CD14-positive monocyte (primary cell): ENCODE measurements around the gene NIN. TPM values are rescaled to one million over a fixed set of nuclear protein-coding genes. Genes with fewer than 3 reads are reported as not detected.
A peak's percentile ranks its signal among the peaks of the same experiment; 100 is the strongest.

Experiments
- DNase-seq, 3 donors: peaks; one replicate each; pipeline ENCODE4 v3.0.0-alpha.2; 2011 to 2022
- H2AFZ ChIP-seq: 2 replicates; pipeline ENCODE4 v1.6.0; 2012; ENCODE audit warnings: mild to moderate bottlenecking, low read depth, low read length, inconsistent platforms; ENCODE audit not compliant: insufficient read depth, poor library complexity, severe bottlenecking
- H3K27ac ChIP-seq, 2 donors: 1 replicate in 1 of 2; 2 replicates in 1 of 2; pipeline ENCODE4 v1.5.1; 2012 to 2013; ENCODE audit warnings: low read length in 2 of 2, control low read depth in 1 of 2, inconsistent platforms in 1 of 2, low read depth in 1 of 2, mild to moderate bottlenecking in 1 of 2
- H3K27me3 ChIP-seq, 2 donors: one replicate each; pipeline versions ENCODE4 v1.6.0 to v1.6.1; 2011 to 2013; ENCODE audit warnings: low read length in 2 of 2; ENCODE audit not compliant: control insufficient read depth in 2 of 2, insufficient read depth in 2 of 2
- H3K36me3 ChIP-seq, 2 donors: replicated peaks in 1 of 2; 1 replicate in 1 of 2; 2 replicates in 1 of 2; pipeline versions ENCODE4 v1.5.1 to v1.6.1; 2012 to 2013; ENCODE audit warnings: low read length in 2 of 2, control low read depth in 1 of 2, inconsistent platforms in 1 of 2, mild to moderate bottlenecking in 1 of 2; ENCODE audit not compliant: insufficient read depth in 2 of 2, control insufficient read depth in 1 of 2
- H3K4me1 ChIP-seq, 2 donors: 1 replicate in 1 of 2; 2 replicates in 1 of 2; pipeline versions ENCODE4 v1.5.1 to v1.6.1; 2012 to 2013; ENCODE audit warnings: low read length in 2 of 2, control low read depth in 1 of 2, inconsistent platforms in 1 of 2, mild to moderate bottlenecking in 1 of 2, moderate library complexity in 1 of 2; ENCODE audit not compliant: insufficient read depth in 2 of 2, control insufficient read depth in 1 of 2
- H3K4me2 ChIP-seq: replicated peaks from 2 replicates; pipeline ENCODE3; 2012; ENCODE audit warnings: low read length, moderate library complexity, mild to moderate bottlenecking; ENCODE audit not compliant: poor library complexity, severe bottlenecking; ENCODE audit errors: extremely low read depth
- H3K4me3 ChIP-seq, 3 experiments: fragments of 200-600 bp in 1 of 3; sonication (generic) in 1 of 3; replicated peaks in 1 of 3; 1 replicate in 2 of 3; 2 replicates in 1 of 3; pipeline ENCODE4 v1.5.1; 2011 to 2013; ENCODE audit warnings: low read length in 3 of 3, mild to moderate bottlenecking in 3 of 3, control low read depth in 2 of 3, low read depth in 2 of 3, inconsistent platforms in 1 of 3, moderate library complexity in 1 of 3
- H3K79me2 ChIP-seq: 2 replicates; pipeline ENCODE4 v1.6.0; 2012; ENCODE audit warnings: mild to moderate bottlenecking, control low read depth, inconsistent platforms, low read length, moderate library complexity; ENCODE audit not compliant: insufficient read depth
- H3K9ac ChIP-seq: 2 replicates; pipeline ENCODE4 v1.6.0; 2017; ENCODE audit warnings: low read length, mild to moderate bottlenecking; ENCODE audit not compliant: insufficient read depth, poor library complexity, severe bottlenecking
- H3K9me3 ChIP-seq, 2 donors: replicated peaks in 1 of 2; 1 replicate in 1 of 2; 2 replicates in 1 of 2; pipeline versions ENCODE4 v1.5.1 to v1.6.1; 2012 to 2013; ENCODE audit warnings: low read length in 2 of 2, control low read depth in 1 of 2; ENCODE audit not compliant: control insufficient read depth in 1 of 2, insufficient read depth in 1 of 2
- H4K20me1 ChIP-seq: 2 replicates; pipeline ENCODE4 v1.6.0; 2012; ENCODE audit warnings: mild to moderate bottlenecking, low read length, control low read depth, moderate library complexity; ENCODE audit not compliant: insufficient read depth
- H3K27ac Mint-ChIP-seq, 7 donors: one replicate each; pipeline ENCODE4 v1.8.0; 2020; ENCODE audit warnings: mild to moderate bottlenecking in 7 of 7, mixed read lengths in 7 of 7, moderate library complexity in 6 of 7, inconsistent platforms in 2 of 7
- H3K27me3 Mint-ChIP-seq, 3 donors: one replicate each; pipeline ENCODE4 v1.8.0; 2021 to 2022; ENCODE audit warnings: low read depth in 3 of 3, mild to moderate bottlenecking in 3 of 3, mixed read lengths in 3 of 3, moderate library complexity in 3 of 3, inconsistent platforms in 1 of 3
- H3K36me3 Mint-ChIP-seq, 2 donors: one replicate each; pipeline ENCODE4 v1.8.0; 2020; ENCODE audit warnings: mixed read lengths in 2 of 2, inconsistent platforms in 1 of 2, mild to moderate bottlenecking in 1 of 2
- H3K4me1 Mint-ChIP-seq: one replicate; pipeline ENCODE4 v1.8.0; 2020; ENCODE audit warnings: mild to moderate bottlenecking, mixed read lengths
- H3K4me3 Mint-ChIP-seq, 2 donors: one replicate each; pipeline ENCODE4 v1.8.0; 2020; ENCODE audit warnings: mild to moderate bottlenecking in 2 of 2, mixed read lengths in 2 of 2, moderate library complexity in 1 of 2
- H3K9me3 Mint-ChIP-seq, 7 donors: one replicate each; pipeline ENCODE4 v1.8.0; 2020 to 2022; ENCODE audit warnings: mixed read lengths in 7 of 7, mild to moderate bottlenecking in 6 of 7, moderate library complexity in 6 of 7, inconsistent platforms in 2 of 7
- WGBS: methylation state at CpG from one replicate; pipeline ENCODE4 v1.1.5; 2013; ENCODE audit warnings: missing lambda C conversion rate; ENCODE audit not compliant: insufficient coverage; 5-methylcytosine and 5-hydroxymethylcytosine counted together
- intact Hi-C, 2 donors: fragments of 100-400 bp; cut with micrococcal nuclease; formaldehyde crosslinking; loops; one replicate each; pipeline versions ENCODE4 v1.15.0 to v1.15.1; 2023
- polyA plus RNA-seq, 3 donors: library from polyadenylated mRNA; depleted of rRNA in 1 of 3; unstranded in 2 of 3; stranded (reverse) in 1 of 3; fragments of 300-500 nt in 2 of 3; fragments of >200 nt in 1 of 3; fragmentation: Illumina TruSeq in 2 of 3; gene quantifications; 1 replicate in 2 of 3; 2 replicates in 1 of 3; pipeline ENCODE4 v1.2.3, GENCODE V29; 2012 to 2021
- TF ChIP-seq, protein P1 (sequence below): fragments of 200-600 bp; IDR thresholded peaks from one replicate; pipeline ENCODE4 v1.8.0; 2022; ENCODE audit warnings: antibody characterized with exemption, mild to moderate bottlenecking

The NIN gene
- polyA plus RNA-seq, 3 donors = 15.3 to 29.1 (median 26.5) TPM

- Histone ChIP-seq H4K20me1 (peaks cover 13% of the 10 kb centered on the region), H3K27me3 (no peaks in the 10 kb centered on the region), H3K4me1 (no peaks in the 10 kb centered on the region), H3K79me2 (no peaks in the 10 kb centered on the region), H3K9me3 (no peaks in the 10 kb centered on the region), H3K4me2 (no peak overlapping the region), H3K4me3 (no peak overlapping the region), H3K36me3 (peaks cover 84 to 99% of the 10 kb centered on the region in 2 donors), H2AFZ (no peak overlapping the region), H3K9ac (no peak overlapping the region), H3K27ac (no peak overlapping the region)
- 100% methylated on average over 1 of the region's 4 CpGs for WGBS
- intact Hi-C loops = loop anchor here in 1 of 2 donors (10.0 kb wide), 1 partner anchor 930 kb away; no protein-coding TSS in a partner anchor
- Mint-ChIP-seq H3K4me1 (no peaks in the 10 kb centered on the region), H3K9me3 (peaks cover 0 to 2% (median 0%) of the 10 kb centered on the region in 7 donors), H3K36me3 (peaks cover 73 to 95% of the 10 kb centered on the region in 2 donors), H3K27ac (peak overlapping the region in 1 of 7 donors; percentile 42), H3K27me3 (no peaks in the 10 kb centered on the region), H3K4me3 (no peak overlapping the region)
- DNase-seq = no peak
- TF ChIP-seq, protein P1, sequence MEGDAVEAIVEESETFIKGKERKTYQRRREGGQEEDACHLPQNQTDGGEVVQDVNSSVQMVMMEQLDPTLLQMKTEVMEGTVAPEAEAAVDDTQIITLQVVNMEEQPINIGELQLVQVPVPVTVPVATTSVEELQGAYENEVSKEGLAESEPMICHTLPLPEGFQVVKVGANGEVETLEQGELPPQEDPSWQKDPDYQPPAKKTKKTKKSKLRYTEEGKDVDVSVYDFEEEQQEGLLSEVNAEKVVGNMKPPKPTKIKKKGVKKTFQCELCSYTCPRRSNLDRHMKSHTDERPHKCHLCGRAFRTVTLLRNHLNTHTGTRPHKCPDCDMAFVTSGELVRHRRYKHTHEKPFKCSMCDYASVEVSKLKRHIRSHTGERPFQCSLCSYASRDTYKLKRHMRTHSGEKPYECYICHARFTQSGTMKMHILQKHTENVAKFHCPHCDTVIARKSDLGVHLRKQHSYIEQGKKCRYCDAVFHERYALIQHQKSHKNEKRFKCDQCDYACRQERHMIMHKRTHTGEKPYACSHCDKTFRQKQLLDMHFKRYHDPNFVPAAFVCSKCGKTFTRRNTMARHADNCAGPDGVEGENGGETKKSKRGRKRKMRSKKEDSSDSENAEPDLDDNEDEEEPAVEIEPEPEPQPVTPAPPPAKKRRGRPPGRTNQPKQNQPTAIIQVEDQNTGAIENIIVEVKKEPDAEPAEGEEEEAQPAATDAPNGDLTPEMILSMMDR = no peak
These were observed 95.8 kb downstream of the NIN start for GRCh38 chr14:50734950-50735695.

DNA sequence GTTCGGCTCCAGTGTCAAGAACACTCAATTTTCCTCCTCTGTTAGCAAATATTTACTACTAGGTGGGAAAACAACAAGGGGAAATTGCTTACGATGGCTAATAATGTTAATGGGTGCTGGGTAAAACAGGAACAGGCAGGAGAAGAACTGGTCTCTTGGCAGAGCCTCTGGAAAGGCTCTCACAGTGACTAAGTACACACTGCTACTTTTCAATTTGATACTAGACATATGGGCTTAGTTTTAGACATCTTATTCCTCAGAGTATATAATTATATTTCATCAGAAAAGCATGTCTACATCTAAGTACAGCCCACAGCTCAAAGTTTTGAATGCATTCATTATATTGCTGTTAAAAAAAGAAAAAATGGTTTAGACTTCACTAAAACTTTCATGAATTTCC lies 97.5 kb downstream of the NIN start:
- peaks cover 6% of the 10 kb centered on the region for H4K20me1 ChIP-seq
- TF ChIP-seq, protein P1 = no peak
- DNase-seq = no peak
- H2AFZ ChIP-seq = no peak overlapping the region
- H3K79me2 ChIP-seq = no peaks in the 10 kb centered on the region
- no peak overlapping the region for H3K4me2 ChIP-seq
- WGBS = no CpG with 5 or more reads among the region's 2 CpGs
- no peak overlapping the region for H3K4me3 ChIP-seq
- H3K27ac ChIP-seq = no peak overlapping the region
- Mint-ChIP-seq H3K4me1 (no peaks in the 10 kb centered on the region), H3K4me3 (no peak overlapping the region), H3K27me3 (no peaks in the 10 kb centered on the region), H3K9me3 (peaks cover 0 to 2% (median 0%) of the 10 kb centered on the region in 7 donors), H3K27ac (no peak overlapping the region), H3K36me3 (peaks cover 76 to 96% of the 10 kb centered on the region in 2 donors)
- H3K36me3 ChIP-seq = peaks cover 85 to 100% of the 10 kb centered on the region in 2 donors
- intact Hi-C loops = loop anchor here in 1 of 2 donors (10.0 kb wide), 1 partner anchor 929 kb away; no protein-coding TSS in a partner anchor
- H3K9me3 ChIP-seq = no peaks in the 10 kb centered on the region
- H3K4me1 ChIP-seq = no peaks in the 10 kb centered on the region
- no peak overlapping the region for H3K9ac ChIP-seq
- no peaks in the 10 kb centered on the region for H3K27me3 ChIP-seq
